Measurements from ENCODE around the gene CTTN.

The CTTN gene

DNA sequence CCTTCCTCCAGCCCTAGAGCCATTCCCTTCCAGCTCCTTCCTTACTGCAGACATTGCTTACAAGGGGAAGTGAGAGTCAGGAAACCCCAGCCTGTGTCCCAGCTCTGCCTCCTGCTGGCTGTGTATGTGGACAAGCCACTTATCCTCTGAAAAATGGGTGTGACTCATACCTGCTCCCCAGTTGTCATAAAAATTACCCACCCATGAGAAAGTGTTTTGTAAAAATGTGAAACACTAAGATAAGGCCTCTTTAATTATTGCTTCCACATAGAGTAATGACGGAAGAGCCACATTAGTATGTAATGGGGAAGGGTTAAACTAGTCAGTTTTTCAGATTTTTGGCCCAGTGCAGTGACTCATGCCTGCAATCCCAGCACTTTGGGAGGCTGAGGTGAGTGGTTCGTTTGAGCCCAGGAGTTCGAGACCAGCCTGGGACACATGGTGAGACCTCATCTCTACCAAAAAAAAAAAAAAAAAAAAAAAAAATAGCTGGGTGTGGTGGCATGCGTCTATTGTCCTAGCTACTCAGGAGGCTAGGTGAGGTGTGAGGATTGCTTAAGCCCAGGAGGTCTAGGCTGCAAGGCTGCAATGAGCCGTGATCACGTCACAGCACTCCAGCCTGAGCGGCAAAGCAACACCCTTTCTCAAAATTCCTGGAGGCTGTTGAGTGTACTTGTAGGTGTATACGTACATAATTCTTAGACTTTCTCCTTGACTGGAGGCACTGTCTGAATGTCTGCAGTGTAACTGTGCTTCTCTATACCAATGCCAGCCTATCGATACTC, 84.9 kb downstream of the CTTN start:
- Histone ChIP-seq H3K4me3 (ENCODE audit: insufficient read depth, low read depth, low read length) (no peak overlapping the region), H3K36me3 (ENCODE audit: control insufficient read depth, insufficient read depth, low read length) (no peaks in the 10 kb centered on the region), H3K4me1 (ENCODE audit: control insufficient read depth, insufficient read depth, low read length) (peaks cover 6% of the 10 kb centered on the region), H3K9me3 (ENCODE audit: control insufficient read depth, low read length) (no peaks in the 10 kb centered on the region), H3K27me3 (ENCODE audit: control insufficient read depth, insufficient read depth, low read length, poor library complexity, severe bottlenecking) (no peaks in the 10 kb centered on the region), H3K27ac (ENCODE audit: insufficient read depth, low read depth, low read length, poor library complexity, severe bottlenecking) (no peak overlapping the region)
- WGBS, 2 experiments = 93 to 95% methylated on average over 7 of the region's 9 CpGs

DNA sequence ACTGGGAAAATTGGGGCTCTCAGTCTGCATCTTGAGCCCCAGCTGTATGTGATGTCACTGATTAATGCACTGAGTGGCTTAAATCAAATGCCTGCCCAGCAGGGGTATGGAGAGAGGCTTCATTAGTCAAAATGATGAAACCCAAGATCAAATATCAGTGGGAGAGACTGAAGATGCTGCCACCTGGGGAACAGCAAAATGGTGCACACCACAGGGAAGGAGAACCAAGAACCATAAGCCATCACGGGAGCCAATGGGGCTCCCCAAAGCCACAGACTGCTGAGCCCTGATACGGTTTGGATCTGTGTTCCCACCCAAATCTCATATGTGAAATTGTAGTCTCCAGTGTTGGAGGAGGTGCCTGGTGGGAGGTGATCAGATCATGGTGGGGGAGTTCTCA, 85.6 kb downstream of the CTTN start:
- Histone ChIP-seq H3K36me3 (ENCODE audit: control insufficient read depth, insufficient read depth, low read length) (no peaks in the 10 kb centered on the region), H3K4me3 (ENCODE audit: insufficient read depth, low read depth, low read length) (no peak overlapping the region), H3K4me1 (ENCODE audit: control insufficient read depth, insufficient read depth, low read length) (peaks cover 6% of the 10 kb centered on the region), H3K27me3 (ENCODE audit: control insufficient read depth, insufficient read depth, low read length, poor library complexity, severe bottlenecking) (no peaks in the 10 kb centered on the region), H3K9me3 (ENCODE audit: control insufficient read depth, low read length) (no peaks in the 10 kb centered on the region), H3K27ac (ENCODE audit: insufficient read depth, low read depth, low read length, poor library complexity, severe bottlenecking) (no peak overlapping the region)
- WGBS, 2 experiments = 83 to 92% methylated on average over 2 of the region's 2 CpGs

DNA sequence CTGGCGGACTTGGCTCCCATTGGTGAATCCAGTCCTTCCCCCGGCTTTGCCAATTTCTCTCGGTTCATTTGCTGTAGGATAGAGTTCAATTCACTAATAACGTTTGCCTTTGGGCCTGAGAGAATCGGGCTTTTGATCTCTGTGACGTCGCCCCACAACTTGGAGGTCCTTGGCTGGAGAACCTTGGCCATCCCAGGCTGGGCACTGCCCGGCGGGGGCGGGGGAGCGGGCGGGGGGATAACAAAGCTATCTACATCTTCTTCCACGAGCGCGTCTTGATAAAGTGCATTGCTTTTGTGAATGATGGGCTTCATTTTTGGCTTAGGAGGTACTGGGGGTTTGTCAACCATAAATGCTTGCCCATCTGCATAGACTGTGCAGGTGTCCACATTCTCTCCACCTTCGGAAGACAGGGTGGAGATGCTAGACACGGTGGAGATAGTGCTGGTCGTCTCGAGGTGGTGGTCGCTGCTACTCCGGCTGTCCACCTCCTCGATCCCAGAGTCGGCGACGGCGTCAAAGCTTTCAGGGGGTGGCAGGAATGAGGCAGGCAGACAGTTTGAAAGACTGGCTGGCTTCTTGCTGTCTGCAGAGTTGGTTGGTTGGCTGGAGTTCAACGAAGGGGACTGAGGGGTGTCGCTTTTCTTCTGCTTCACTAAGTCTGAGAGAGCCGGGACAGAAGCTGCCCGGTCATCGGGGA, 87.1 kb downstream of the CTTN start:
- WGBS, 2 experiments = 96 to 97% methylated on average over 31 of the region's 31 CpGs
- Histone ChIP-seq H3K4me1 (ENCODE audit: control insufficient read depth, insufficient read depth, low read length) (peaks cover 6% of the 10 kb centered on the region), H3K9me3 (ENCODE audit: control insufficient read depth, low read length) (no peaks in the 10 kb centered on the region)

DNA sequence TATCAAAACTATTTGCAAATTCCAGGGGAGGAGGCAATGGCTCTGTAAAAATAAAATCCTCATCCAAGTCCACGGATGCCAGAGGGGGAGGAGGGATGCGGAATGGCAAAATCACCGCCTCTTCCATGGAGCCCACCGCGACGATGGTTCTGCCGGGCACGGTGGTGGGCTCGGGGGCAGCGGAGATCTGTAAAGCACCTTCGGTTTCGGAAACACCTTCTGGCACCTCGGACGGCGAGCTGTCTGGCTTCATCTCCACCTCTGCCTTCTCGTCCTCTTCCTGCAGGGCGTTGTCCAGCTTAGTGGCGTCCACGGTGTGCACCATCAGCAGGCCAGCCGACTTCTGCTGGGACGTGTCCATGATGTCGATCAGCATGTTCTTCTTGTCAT, 87.7 kb downstream of the CTTN start:
- no peaks in the 10 kb centered on the region for H3K9me3 ChIP-seq (ENCODE audit: control insufficient read depth, low read length)
- no peak overlapping the region for H3K27ac ChIP-seq (ENCODE audit: insufficient read depth, low read depth, low read length, poor library complexity, severe bottlenecking)
- H3K36me3 ChIP-seq (ENCODE audit: control insufficient read depth, insufficient read depth, low read length) = no peaks in the 10 kb centered on the region
- H3K4me3 ChIP-seq (ENCODE audit: insufficient read depth, low read depth, low read length) = no peak overlapping the region
- no peaks in the 10 kb centered on the region for H3K27me3 ChIP-seq (ENCODE audit: control insufficient read depth, insufficient read depth, low read length, poor library complexity, severe bottlenecking)
- WGBS, 2 experiments = 95 to 98% methylated on average over 22 of the region's 22 CpGs
- H3K4me1 ChIP-seq (ENCODE audit: control insufficient read depth, insufficient read depth, low read length) = peaks cover under 1% of the 10 kb centered on the region

More for the DNA sequence above, 87.1 kb downstream of the CTTN start:
- no peak overlapping the region for H3K27ac ChIP-seq (ENCODE audit: insufficient read depth, low read depth, low read length, poor library complexity, severe bottlenecking)
- no peaks in the 10 kb centered on the region for H3K27me3 ChIP-seq (ENCODE audit: control insufficient read depth, insufficient read depth, low read length, poor library complexity, severe bottlenecking)
- H3K36me3 ChIP-seq (ENCODE audit: control insufficient read depth, insufficient read depth, low read length) = no peaks in the 10 kb centered on the region
- no peak overlapping the region for H3K4me3 ChIP-seq (ENCODE audit: insufficient read depth, low read depth, low read length)
